Measurements from ENCODE around the gene PARN. TPM values are rescaled to one million over a fixed set of nuclear protein-coding genes. Genes with fewer than 3 reads are reported as not detected.

PARN gene
- total RNA-seq, 1 donor from 2014 or later: 25.2 TPM

GRCh38 chr16:14520753-14521152 lies 109.3 kb downstream of the PARN start:
- Mint-ChIP-seq H3K4me1 (ENCODE audit: unreplicated experiment) (no peaks in the 10 kb centered on the region), H3K36me3 (ENCODE audit: low read depth, unreplicated experiment) (no peaks in the 10 kb centered on the region), H3K27me3 (ENCODE audit: unreplicated experiment) (no peaks in the 10 kb centered on the region), H3K27ac (ENCODE audit: unreplicated experiment) (no peak overlapping the region), H3K4me3 (ENCODE audit: unreplicated experiment) (no peak overlapping the region), H3K9me3 (ENCODE audit: unreplicated experiment) (no peaks in the 10 kb centered on the region)
- no peak for TF ChIP-seq CTCF (IDR thresholded peaks at IDR 0.05; ENCODE audit: unreplicated experiment)
- no peak for DNase-seq (ENCODE audit: low spot score)

GRCh38 chr16:14514967-14515366 lies 115.1 kb downstream of the PARN start:
- peaks cover 6% of the 10 kb centered on the region for H3K4me1 Mint-ChIP-seq (ENCODE audit: unreplicated experiment)
- no peaks in the 10 kb centered on the region for H3K9me3 Mint-ChIP-seq (ENCODE audit: unreplicated experiment)
- no peak for DNase-seq (ENCODE audit: low spot score)
- TF ChIP-seq CTCF (IDR thresholded peaks at IDR 0.05; ENCODE audit: unreplicated experiment): no peak
- no peaks in the 10 kb centered on the region for H3K36me3 Mint-ChIP-seq (ENCODE audit: low read depth, unreplicated experiment)
- H3K27me3 Mint-ChIP-seq (ENCODE audit: unreplicated experiment): no peaks in the 10 kb centered on the region
- no peak overlapping the region for H3K27ac Mint-ChIP-seq (ENCODE audit: unreplicated experiment)
- H3K4me3 Mint-ChIP-seq (ENCODE audit: unreplicated experiment): no peak overlapping the region

GRCh38 chr16:14513389-14514107 lies 116.5 kb downstream of the PARN start:
- no peak overlapping the region for H3K4me3 Mint-ChIP-seq (ENCODE audit: unreplicated experiment)
- no peak overlapping the region for H3K27ac Mint-ChIP-seq (ENCODE audit: unreplicated experiment)
- no peaks in the 10 kb centered on the region for H3K27me3 Mint-ChIP-seq (ENCODE audit: unreplicated experiment)
- no peak for DNase-seq (ENCODE audit: low spot score)
- H3K9me3 Mint-ChIP-seq (ENCODE audit: unreplicated experiment): no peaks in the 10 kb centered on the region
- no peaks in the 10 kb centered on the region for H3K36me3 Mint-ChIP-seq (ENCODE audit: low read depth, unreplicated experiment)
- peaks cover 12% of the 10 kb centered on the region for H3K4me1 Mint-ChIP-seq (ENCODE audit: unreplicated experiment)
- no peak for TF ChIP-seq CTCF (IDR thresholded peaks at IDR 0.05; ENCODE audit: unreplicated experiment)

- Mint-ChIP-seq H3K4me1 (ENCODE audit: unreplicated experiment) (peaks cover 12% of the 10 kb centered on the region), H3K27me3 (ENCODE audit: unreplicated experiment) (no peaks in the 10 kb centered on the region), H3K27ac (ENCODE audit: unreplicated experiment) (no peak overlapping the region), H3K9me3 (ENCODE audit: unreplicated experiment) (no peaks in the 10 kb centered on the region), H3K4me3 (ENCODE audit: unreplicated experiment) (no peak overlapping the region), H3K36me3 (ENCODE audit: low read depth, unreplicated experiment) (no peaks in the 10 kb centered on the region)
- DNase-seq (ENCODE audit: low spot score): no peak
- TF ChIP-seq CTCF (IDR thresholded peaks at IDR 0.05; ENCODE audit: unreplicated experiment): no peak
Observed at GRCh38 chr16:14511800-14512135, 118.3 kb downstream of the PARN start.

- H3K27me3 Mint-ChIP-seq (ENCODE audit: unreplicated experiment): no peaks in the 10 kb centered on the region
- DNase-seq (ENCODE audit: low spot score): no peak
- no peak overlapping the region for H3K4me3 Mint-ChIP-seq (ENCODE audit: unreplicated experiment)
- TF ChIP-seq CTCF (IDR thresholded peaks at IDR 0.05; ENCODE audit: unreplicated experiment): no peak
- peaks cover 12% of the 10 kb centered on the region for H3K4me1 Mint-ChIP-seq (ENCODE audit: unreplicated experiment)
- H3K36me3 Mint-ChIP-seq (ENCODE audit: low read depth, unreplicated experiment): no peaks in the 10 kb centered on the region
- no peak overlapping the region for H3K27ac Mint-ChIP-seq (ENCODE audit: unreplicated experiment)
- no peaks in the 10 kb centered on the region for H3K9me3 Mint-ChIP-seq (ENCODE audit: unreplicated experiment)
Observed at GRCh38 chr16:14510939-14511799, 118.9 kb downstream of the PARN start.

Measured in endothelial cell (in vitro differentiated cells).